AML-193 (cell line): Measurements from ENCODE around the gene HES1.
"Not testable (repeated sequence)": the region's sequence is repeated elsewhere in the genome, so short reads cannot be mapped to it uniquely, and the experiment has no call there.

ENCODE experiments used
- DNase-seq, 2 experiments: peaks; one replicate each; lab custom pipeline; 2025; lab: John Stamatoyannopoulos, UW

Gene HES1, protein sequence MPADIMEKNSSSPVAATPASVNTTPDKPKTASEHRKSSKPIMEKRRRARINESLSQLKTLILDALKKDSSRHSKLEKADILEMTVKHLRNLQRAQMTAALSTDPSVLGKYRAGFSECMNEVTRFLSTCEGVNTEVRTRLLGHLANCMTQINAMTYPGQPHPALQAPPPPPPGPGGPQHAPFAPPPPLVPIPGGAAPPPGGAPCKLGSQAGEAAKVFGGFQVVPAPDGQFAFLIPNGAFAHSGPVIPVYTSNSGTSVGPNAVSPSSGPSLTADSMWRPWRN

GRCh38 chr3:194135806-194136518, at the start of gene HES1:
HES1 (plus strand) TSS chr3:194136148; CDS start chr3:194136381, 233 bp downstream.
- no peak for DNase-seq

GRCh38 chr3:194086388-194087075, 49.4 kb upstream of the HES1 start:
- no peak for DNase-seq

- no peak for DNase-seq
Observed at GRCh38 chr3:194087280-194087679, 48.7 kb upstream of the HES1 start.

DNA sequence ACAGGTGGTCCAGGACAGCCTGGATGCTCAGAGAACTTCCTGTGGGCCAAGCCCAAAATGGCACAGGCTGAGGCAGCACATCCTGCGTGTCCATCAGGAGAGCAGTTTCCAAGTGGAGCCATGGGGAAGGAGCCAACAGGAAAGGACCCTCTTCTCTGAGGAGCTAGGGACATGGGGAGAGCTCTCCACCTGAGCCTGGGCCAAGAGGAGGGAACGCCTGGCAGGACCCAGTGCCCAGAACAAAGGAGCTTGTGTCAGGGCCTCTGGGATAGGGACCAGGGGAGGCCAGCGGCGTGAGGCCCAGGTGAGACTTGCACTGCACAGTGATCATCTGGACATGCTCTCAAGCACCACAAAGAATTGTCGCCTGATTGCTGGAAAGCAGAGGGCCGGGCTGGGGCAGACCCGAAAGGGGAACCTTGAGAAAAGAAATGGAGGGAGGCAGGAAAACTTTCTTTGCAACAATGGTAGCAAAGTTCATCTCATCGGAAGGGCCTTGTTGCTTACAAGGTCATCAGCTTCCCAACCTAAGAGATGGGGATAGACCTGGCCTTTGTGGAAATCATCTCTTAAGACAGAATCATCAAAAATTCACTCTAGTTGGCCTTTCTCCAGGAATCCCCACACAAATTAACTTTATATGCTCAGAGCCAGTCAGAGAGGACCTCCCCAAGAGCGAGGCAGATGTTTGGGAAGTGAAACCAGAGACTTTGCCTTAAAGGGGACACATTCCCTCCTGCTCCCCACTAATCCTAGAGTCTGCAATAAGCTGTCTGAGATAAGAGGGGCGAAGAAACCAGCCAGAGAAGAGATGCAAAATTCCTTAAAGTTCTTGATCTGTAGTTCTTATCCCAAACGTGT, 47.7 kb upstream of the HES1 start:
- DNase-seq = no peak

DNA sequence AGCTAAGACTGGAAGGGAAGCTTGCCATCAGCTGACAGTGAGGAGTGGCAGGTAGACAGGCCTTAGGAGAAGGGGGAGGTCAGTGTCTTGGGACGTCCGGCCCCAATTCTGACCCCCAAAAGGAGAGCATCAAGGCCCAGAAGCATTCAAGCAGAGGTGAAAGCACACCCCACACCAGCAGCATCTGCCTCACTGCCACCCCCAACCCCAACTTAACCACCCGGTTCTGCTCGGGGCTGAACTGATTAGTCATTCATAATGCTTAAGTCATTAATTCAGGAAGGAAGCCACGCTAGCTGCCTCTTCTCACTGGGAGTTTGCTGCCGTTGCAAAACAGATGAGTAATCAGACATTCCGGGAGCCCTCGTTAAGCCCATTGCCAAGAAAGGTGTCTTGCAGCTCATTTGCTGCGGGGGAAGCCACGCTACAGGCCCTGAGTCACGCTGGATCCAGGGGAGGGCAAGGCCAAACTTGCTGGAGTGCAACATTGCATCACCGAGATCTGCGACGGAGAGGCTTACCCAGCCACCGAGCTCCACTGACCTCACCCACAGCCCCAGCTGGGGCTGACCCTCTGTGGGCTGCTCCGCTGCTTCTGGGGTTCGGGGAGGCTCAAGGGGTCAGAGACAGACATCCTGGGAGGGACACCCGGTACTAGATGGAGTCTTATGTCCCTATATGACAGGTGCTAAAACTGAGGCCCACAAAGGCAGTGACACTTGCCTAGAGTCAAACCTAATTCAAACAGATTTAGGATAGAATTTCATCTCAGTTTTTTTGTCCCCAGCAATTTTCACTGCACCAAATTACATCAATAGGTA, 46.4 kb upstream of the HES1 start:
- peak; percentile 99 for DNase-seq

- not testable (repeated sequence) for DNase-seq
Observed at GRCh38 chr3:194090178-194090555, 45.8 kb upstream of the HES1 start.

- DNase-seq = no peak
Observed at GRCh38 chr3:194090716-194091115, 45.2 kb upstream of the HES1 start.

GRCh38 chr3:194091141-194091540, 44.8 kb upstream of the HES1 start:
- no peak for DNase-seq

GRCh38 chr3:194091897-194092296, 44.1 kb upstream of the HES1 start:
- not testable (repeated sequence) for DNase-seq

GRCh38 chr3:194092881-194093301, 43.1 kb upstream of the HES1 start:
- no peak for DNase-seq

- no peak for DNase-seq
Observed at GRCh38 chr3:194093842-194094241, 42.1 kb upstream of the HES1 start.

DNA sequence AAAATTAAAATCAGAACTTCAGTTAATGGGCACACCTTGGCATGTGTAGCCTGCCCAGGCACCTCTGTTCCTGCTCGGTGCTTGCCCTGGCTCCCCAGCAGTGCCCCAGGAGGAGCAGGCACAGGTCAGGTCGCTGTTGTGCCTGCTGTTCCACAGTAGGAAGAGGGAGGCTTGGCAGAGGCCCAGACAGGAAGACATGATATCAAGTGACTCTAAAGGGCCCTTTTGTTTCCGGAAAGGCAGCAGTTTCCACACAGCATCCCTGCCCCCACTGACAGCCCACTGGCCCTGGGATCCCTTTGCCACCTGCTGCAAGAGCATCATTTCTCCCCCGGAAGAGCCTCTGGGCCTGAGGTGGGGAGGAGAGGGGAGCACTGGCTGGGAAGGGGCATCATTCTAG, 40.5 kb upstream of the HES1 start:
- peak; percentile 56 to 76 for DNase-seq

GRCh38 chr3:194095902-194096301, 40.0 kb upstream of the HES1 start:
- no peak for DNase-seq

DNA sequence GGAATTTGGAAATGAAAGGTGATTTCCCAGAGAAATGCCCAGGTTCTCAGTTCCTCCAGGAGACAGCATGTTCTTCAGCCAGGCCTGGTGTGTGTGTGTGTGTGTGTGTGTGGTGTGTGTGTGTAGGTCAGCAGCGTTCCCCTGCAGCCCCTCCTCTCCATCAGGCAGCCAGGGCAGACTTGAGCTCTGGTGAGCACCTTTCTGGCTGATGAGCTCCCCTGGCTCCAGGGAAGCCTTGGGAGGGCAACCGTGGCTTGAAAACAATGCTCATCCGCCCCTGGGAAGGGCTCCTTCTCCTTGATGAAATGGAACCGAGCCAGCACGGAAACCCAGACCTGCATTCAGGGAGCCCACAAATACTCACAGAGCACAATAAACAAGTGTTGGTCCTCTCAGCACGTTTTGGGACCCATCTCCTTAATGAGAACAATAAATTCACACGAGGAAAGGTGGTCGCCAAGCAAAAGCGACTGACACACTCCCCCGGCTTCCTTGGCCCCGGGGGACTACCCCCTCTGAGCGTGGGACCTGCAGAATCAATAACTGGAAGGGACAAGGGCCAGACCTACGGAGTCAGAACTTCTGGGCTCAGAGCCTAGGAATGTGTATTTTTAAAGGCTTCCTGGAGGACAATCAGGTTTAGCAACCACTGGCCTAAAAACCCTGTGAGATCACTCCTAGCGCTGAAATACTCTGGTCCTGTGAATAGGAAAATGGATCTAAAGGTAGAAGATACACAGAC, 38.6 kb upstream of the HES1 start:
- DNase-seq = no peak

DNA sequence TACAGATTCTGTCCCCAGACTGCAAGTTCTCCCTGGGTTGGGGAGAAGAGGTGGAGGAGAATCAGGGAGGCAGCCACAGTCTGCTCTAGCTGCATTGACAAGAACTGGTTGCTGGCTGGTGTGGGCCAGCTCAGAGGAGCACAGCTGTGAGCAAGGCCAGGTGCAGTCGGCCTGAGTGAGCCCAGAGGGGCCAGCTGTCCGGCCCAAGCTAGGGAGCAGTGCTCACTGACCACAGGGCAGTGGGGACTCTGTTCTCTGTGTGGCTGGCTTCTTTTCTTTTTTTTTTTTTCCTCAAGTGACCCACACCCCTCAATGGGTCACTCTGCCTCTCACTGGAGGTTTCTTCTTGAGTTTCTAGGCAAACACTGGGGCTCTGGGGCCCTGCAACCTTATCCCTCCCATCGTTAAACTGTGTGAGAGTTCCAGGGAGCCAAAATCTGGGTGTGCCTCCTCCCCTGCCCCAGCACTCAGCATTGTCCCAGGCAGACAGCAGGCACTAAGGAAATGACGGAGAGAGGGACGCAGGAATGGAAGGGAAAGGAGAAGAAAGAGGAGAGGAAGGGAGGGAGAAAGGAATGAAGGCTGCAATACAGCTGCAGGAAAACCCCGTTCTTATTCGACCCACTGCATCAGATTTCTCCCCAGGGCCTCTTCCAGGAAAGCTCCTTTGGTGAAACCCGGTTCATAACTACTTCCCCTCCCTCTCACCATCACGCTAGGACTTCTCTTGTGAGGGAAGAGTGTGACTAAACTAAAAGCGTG, 37.7 kb upstream of the HES1 start:
- DNase-seq = no peak

DNA sequence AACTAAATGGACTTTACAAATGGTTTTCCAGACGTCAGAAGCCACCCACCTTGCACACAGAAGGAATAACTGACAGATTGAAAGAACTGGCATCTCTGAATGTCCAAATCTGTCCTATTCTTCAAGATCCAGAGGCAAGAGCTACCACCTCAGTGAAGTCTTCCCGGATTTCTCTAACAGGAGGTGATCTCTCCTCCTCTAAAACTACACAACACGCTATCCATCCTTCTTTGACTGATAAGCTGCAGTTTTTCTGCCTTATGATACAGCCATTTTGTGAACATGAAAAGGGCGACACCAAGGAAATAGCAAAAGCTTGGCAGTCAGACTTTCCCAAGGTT, 37.1 kb upstream of the HES1 start:
- no peak for DNase-seq

GRCh38 chr3:194099215-194099614, 36.7 kb upstream of the HES1 start:
- no peak for DNase-seq

DNA sequence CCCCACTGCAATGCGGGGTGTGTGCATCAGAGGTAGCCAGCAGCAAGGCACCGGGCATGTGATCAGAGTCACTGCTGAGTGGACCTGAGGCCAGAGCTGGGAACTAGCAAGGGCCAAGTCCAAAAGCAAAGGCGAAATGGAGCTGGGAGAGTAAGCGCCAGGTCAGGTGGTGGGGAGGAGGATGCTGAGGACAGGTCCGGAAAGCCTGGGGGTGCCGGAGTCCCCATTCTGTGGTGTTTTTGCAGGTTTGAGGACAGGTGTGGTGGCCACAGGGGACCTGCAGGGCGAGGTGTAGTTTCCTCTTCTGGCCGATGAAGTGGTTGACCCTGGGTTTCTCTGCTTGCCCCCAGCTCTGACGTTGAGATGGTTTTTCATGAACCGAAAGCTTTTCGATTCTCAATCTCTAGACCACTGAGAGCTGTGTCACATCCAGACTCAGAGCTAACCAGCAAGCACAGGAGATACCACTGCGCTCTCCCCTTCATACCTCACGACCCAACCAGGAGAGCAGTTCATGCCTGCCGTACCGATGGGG, 35.0 kb upstream of the HES1 start:
- no peak for DNase-seq

DNA sequence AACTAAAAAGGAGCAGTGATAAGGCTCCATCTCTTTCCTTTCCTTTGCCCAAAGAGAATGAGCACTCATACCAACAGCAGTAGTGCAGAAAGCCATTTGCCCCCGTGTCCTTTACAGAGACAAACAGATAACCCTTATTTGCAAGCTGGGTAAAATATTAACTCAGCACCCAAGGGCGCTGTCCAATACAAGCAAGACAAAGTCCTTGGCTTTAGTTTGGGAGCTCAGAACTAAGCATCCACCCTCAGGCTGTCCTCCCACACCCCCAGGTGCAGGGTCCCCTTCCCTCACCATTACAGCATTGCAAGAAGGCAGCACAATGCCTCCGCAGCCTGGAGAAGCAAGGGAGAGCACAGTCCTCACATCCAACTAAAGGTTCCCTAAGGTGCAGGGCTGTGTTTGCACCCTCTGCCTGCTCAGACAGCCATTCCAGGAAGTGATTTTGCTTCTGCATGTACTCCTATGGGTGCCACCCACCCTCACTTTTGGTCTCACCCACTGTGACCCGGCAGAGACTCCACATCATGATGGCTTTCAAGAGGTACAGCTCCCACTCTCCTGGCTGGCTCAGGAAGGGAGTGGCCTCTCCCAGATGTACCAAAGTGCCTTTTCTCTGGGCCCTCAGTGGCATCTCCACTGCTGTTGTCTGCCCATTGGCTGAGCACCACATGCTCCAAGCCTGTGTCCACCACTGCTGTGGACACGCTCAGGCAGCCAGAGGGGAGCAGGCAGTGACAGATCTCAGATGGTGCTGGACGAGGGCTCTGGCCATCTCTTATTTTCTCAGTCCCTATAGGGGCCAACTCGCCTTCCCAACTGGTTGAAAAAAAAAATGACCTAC, 34.1 kb upstream of the HES1 start:
- no peak for DNase-seq
